SH-SY5Y (cell line): Measurements from ENCODE around the gene TRIM9.

Source experiments
- GATA2 ChIP-seq: IDR thresholded peaks from 2 replicates; pipeline ENCODE4 v1.6.1; 2011; ENCODE audit warnings: mild to moderate bottlenecking, low read depth, low read length
- GATA3 ChIP-seq: IDR thresholded peaks from 2 replicates; pipeline ENCODE4 v1.6.1; 2011; ENCODE audit warnings: low read depth, mild to moderate bottlenecking, low read length, moderate library complexity

TRIM9 gene

DNA sequence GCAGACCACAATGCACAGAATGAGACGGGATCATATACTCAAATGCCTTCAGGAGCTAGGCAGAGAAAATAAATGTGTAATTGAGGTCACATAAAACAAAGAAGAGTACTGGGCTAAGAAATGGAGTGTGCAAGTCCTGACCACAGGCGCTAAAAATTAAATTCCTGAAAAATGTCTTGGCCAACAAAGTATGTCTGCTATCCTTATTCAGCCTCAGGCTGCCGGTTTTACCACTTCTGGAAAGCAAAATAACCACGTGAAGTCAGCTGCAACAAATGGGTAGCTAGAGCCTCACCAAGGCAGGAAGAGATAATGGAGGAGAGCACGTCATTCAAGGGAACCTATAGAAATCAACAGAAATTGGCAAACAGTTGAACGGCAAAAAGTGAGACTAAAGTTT lies 153.8 kb downstream of the TRIM9 start:
- TF ChIP-seq GATA3 = no peak
- no peak for TF ChIP-seq GATA2

DNA sequence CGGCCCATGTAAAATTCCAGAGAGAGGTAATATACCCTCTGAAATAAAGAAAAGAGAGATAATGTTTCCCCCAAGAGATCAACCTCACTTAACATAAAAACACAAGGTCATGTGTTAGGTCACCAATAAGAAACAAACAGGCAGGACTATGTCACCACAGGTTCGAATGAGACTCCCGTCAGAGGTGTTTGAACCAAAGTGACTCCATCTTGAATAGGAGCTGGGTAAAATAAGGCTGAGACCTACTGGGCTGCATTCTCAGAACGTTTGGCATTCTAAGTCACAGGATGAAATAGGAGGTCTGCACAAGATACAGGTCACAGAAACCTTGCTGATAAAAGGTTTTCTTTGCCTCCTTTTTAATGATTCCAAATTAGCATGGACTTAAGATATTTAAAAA lies 157.1 kb downstream of the TRIM9 start:
- TF ChIP-seq GATA3 = no peak
- no peak for TF ChIP-seq GATA2

DNA sequence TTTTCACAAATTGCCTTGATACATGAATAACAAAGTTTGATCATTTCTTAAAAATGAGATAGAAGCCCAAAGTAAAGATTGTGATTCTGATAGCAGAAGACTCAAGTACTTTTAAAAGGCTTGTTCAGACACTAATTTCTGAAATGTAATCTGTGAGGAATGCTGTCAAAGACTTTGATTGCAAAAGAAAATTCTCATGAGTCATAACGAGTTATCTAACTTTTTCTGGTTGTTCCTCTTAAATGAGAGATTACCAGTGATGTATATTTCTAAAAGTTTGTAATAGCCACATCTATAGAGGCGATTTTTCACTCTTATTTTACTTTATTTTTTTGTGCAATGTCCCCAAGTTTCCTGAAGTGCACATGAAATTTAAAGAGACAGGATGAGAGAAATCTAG lies 157.6 kb downstream of the TRIM9 start:
- TF ChIP-seq GATA2 = no peak
- TF ChIP-seq GATA3 = no peak

- TF ChIP-seq GATA3 (no peak), GATA2 (no peak)
Observed at GRCh38 chr14:50936882-50937281, 158.0 kb downstream of the TRIM9 start.

DNA sequence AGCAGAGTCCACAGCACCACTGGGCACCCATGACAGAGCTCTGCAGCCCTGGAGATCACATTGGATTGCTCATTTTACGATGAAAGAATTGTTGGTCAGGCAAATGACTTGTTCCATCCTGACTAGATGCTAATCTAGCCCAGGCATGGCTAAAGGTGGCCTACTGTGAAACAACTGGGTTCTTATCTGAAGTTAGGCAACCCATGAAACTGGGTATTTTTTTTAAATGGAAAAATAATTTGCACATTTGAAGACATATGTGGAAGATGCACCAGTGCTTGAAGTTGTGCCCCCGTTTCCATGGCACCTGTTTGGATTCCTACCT lies 158.9 kb downstream of the TRIM9 start:
- TF ChIP-seq GATA2 (no peak), GATA3 (no peak)

DNA sequence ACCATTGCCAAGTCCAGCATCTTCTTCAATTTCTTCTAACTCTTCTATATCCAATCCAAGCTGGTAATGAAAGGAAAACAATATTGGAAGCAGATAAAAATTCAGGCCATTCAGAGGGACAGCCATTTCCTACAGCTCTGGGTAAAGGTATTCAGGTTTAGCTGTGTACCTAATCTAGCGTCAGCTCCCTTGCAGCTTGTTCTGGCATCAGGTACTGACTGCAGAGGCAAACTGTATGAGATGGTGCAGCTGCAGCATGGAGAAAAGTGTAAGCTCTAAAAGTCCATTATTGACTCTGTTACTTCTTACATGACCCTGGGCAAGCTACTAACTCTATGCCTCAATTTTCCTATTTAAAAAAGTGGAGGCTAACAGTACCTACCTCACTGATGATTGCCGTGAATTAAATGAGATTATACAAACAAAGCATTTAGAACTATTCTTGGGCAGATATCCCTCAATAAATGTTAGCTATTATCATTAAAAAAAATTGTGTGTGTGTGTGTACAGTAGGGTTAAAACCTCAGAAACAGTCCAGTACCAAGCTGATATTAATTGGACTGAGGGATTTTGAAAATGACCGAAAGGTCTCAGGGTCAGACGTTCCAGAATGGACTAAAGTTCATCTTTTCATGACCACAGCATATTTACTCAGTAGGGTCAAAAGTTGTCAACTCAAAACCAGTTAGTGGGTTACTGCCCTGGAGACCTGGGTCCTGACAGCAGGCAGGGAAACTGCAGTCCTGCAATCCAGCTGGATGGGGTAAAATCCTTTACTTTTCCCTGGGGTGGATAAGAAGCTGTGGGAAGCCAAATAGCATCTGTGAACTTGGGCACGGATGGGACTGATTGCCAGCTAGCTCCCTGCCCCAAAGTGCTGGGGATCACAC lies 159.5 kb downstream of the TRIM9 start:
- no peak for TF ChIP-seq GATA3
- no peak for TF ChIP-seq GATA2

- TF ChIP-seq GATA2 = no peak
- TF ChIP-seq GATA3 = no peak
Observed at GRCh38 chr14:50932592-50933495, 162.1 kb downstream of the TRIM9 start.

DNA sequence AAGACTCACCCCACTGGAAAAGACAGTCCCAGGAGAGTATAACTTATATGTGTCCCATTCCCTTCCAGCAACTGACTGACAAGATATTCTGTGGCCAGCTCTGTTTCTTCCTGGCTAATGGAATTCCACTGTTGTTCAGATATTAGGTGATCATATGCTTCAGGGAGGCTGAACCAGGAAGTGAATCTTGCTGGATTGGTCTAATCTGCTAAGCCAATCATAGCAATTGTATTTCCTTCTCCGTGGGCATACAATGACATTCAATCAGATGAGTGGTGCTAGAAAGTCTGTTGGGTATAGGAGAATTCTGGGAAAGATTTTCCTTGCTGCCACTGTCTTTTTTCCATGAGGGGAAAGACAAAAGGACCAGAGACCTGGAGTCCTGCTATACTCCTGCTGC lies 162.7 kb downstream of the TRIM9 start:
- TF ChIP-seq GATA3 = no peak

DNA sequence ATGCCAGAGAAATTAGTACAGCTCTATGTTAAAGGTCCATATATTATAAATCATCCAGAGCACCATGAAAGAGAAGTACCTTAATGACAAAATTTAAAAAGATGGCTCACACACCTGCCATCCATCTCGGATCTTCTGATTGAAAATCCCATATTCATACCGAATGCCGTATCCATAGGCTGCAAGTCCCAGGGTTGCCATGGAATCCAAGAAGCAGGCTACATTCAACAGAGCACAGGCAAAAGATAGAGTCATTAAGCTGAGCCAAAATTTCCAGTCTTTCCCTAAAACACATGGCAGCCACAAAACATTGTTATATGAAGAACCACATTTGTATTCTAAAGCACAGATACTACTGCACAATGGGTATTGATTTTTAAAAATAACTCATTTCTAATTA lies 163.3 kb downstream of the TRIM9 start:
- TF ChIP-seq GATA2 = no peak
- TF ChIP-seq GATA3 = no peak

- TF ChIP-seq GATA3 = no peak
- TF ChIP-seq GATA2 = no peak
Observed at GRCh38 chr14:50929506-50929905, 165.4 kb downstream of the TRIM9 start.

DNA sequence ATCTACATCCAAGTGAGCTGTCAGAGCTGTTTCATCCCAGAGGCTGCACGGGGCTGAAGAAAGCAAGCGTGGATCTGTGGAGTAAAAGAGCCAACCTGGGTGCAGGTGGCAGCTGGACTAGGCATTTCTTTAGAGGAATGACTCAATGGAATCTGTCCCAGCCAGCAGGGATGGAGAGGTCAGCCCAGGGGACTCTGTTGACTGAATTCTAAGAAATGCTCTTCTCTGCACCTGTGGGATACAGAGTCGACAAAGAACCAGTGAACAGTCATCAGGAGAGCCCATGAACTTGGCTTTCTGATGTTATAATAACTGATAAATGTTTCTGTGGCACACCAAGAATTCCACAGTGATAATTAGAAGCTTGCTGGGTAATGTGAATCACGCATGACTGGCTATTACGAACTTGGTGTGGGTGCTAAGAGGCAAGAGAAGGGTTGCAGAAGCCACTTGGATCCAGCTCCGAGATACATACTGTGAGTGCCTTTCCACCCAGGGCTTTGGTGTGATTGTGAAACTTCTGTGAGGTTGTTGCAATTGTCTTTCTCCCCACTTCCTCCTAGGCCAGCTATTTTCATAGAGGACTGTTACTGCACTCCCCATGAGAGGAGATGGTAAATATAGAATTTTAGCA lies 166.8 kb downstream of the TRIM9 start:
- TF ChIP-seq GATA2 (no peak), GATA3 (no peak)

DNA sequence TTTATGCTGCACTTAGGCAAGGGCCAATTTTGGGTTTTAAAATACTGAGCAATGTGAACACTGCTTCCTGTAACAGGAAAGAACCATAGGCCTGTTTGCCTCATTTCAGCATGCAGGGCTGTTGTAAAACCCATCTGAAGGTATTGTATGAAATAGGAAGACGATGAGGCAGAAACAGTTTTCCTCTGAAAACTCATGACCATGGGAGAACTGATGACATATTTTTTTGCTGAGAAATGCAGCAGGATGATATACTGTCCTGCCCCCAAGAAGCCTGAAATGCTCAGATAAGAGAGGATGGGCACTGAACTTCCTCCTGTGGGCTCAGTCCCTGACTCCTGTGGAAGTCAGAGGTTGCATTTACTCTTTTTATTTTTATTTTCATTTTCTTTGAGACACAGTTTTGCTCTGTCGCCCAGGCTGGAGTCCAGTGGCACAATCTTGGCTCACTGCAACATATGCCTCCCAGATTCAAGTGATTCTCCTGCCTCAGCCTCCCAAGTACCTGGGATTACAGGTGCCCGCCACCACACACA lies 168.0 kb downstream of the TRIM9 start:
- TF ChIP-seq GATA2 = no peak
- no peak for TF ChIP-seq GATA3
